ENCODE measurements around the gene GPR65. TPM values are rescaled to one million over a fixed set of nuclear protein-coding genes. Genes with fewer than 3 reads are reported as not detected.

GPR65 gene
- total RNA-seq, 3 donors from 2014 or later (not counting 1 experiment from before 2014, with no cell fraction given), result 37.6 to 47.4 (median 40.3) TPM

- no peak overlapping the region for H3K4me3 Mint-ChIP-seq
- H3K4me1 Mint-ChIP-seq, result peaks cover 4 to 19% of the 10 kb centered on the region in 2 donors
- ATAC-seq, result no peak
- Histone ChIP-seq H3K27ac (ENCODE audit: low read length) (no peak overlapping the region), H3K9me3 (ENCODE audit: control insufficient read depth, insufficient read depth, low read length) (no peaks in the 10 kb centered on the region), H3K27me3 (ENCODE audit: control insufficient read depth, insufficient read depth, low read length) (no peaks in the 10 kb centered on the region), H3K4me1 (ENCODE audit: control insufficient read depth, insufficient read depth, low read length) (no peaks in the 10 kb centered on the region), H3K36me3 (ENCODE audit: control insufficient read depth, insufficient read depth, low read length) (no peaks in the 10 kb centered on the region), H3K4me3 (ENCODE audit: low read length) (no peak overlapping the region)
- no peak for TF ChIP-seq CTCF (IDR thresholded peaks at IDR 0.05)
- intact Hi-C loops (cut with micrococcal nuclease), result no loop called here
- H3K27ac Mint-ChIP-seq, result no peak overlapping the region
- H3K36me3 Mint-ChIP-seq, result peaks cover 13% of the 10 kb centered on the region
- no peaks in the 10 kb centered on the region for H3K9me3 Mint-ChIP-seq
- DNase-seq, result no peak
- no peaks in the 10 kb centered on the region for H3K27me3 Mint-ChIP-seq (ENCODE audit: low read depth in 2 of 2)
- WGBS (ENCODE audit: insufficient coverage), result 100% methylated on average over 1 of the region's 2 CpGs
Measured at GRCh38 chr14:88049936-88050335, 45.0 kb downstream of the GPR65 start.

- Mint-ChIP-seq H3K36me3 (no peaks in the 10 kb centered on the region), H3K27ac (no peak overlapping the region), H3K4me1 (peaks cover 0 to 13% of the 10 kb centered on the region in 2 donors), H3K27me3 (ENCODE audit: low read depth in 2 of 2) (no peaks in the 10 kb centered on the region), H3K9me3 (no peaks in the 10 kb centered on the region), H3K4me3 (no peak overlapping the region)
- H3K9me3 ChIP-seq (ENCODE audit: control insufficient read depth, insufficient read depth, low read length), result no peaks in the 10 kb centered on the region
- H3K4me1 ChIP-seq (ENCODE audit: control insufficient read depth, insufficient read depth, low read length), result no peaks in the 10 kb centered on the region
- 90% methylated on average over 3 of the region's 3 CpGs for WGBS (ENCODE audit: insufficient coverage)
- DNase-seq (no peak), ATAC-seq (no peak)
- H3K27ac ChIP-seq (ENCODE audit: low read length), result no peak overlapping the region
- no peaks in the 10 kb centered on the region for H3K36me3 ChIP-seq (ENCODE audit: control insufficient read depth, insufficient read depth, low read length)
- no peaks in the 10 kb centered on the region for H3K27me3 ChIP-seq (ENCODE audit: control insufficient read depth, insufficient read depth, low read length)
- TF ChIP-seq CTCF (IDR thresholded peaks at IDR 0.05), result no peak
- H3K4me3 ChIP-seq (ENCODE audit: low read length), result no peak overlapping the region
- intact Hi-C loops (cut with micrococcal nuclease), result no loop called here
Measured at GRCh38 chr14:88060576-88060975, 55.6 kb downstream of the GPR65 start.

GRCh38 chr14:88063811-88064210 is 58.9 kb downstream of the GPR65 start:
- intact Hi-C loops (cut with micrococcal nuclease), result no loop called here
- Mint-ChIP-seq H3K27ac (no peak overlapping the region), H3K4me1 (peaks cover 0 to 6% of the 10 kb centered on the region in 2 donors), H3K9me3 (no peaks in the 10 kb centered on the region), H3K4me3 (no peak overlapping the region), H3K27me3 (ENCODE audit: low read depth in 2 of 2) (no peaks in the 10 kb centered on the region), H3K36me3 (no peaks in the 10 kb centered on the region)
- H3K27me3 ChIP-seq (ENCODE audit: control insufficient read depth, insufficient read depth, low read length), result no peaks in the 10 kb centered on the region
- no peak overlapping the region for H3K4me3 ChIP-seq (ENCODE audit: low read length)
- no peaks in the 10 kb centered on the region for H3K36me3 ChIP-seq (ENCODE audit: control insufficient read depth, insufficient read depth, low read length)
- DNase-seq, result no peak
- WGBS (ENCODE audit: insufficient coverage), result 91% methylated on average over 2 of the region's 2 CpGs
- no peak for ATAC-seq
- TF ChIP-seq CTCF (IDR thresholded peaks at IDR 0.05), result no peak
- no peaks in the 10 kb centered on the region for H3K4me1 ChIP-seq (ENCODE audit: control insufficient read depth, insufficient read depth, low read length)
- no peaks in the 10 kb centered on the region for H3K9me3 ChIP-seq (ENCODE audit: control insufficient read depth, insufficient read depth, low read length)
- H3K27ac ChIP-seq (ENCODE audit: low read length), result no peak overlapping the region

Other genes with a start within 250 kb of the GPR65 start
- gene GALC, start 12.0 kb upstream of the GPR65 start, total RNA-seq, result 10 to 100 TPM; 50.3 to 78.2 (median 67.2) TPM